Endodermal cell (in vitro differentiated cells): ENCODE measurements around the gene TLE1. TPM values are rescaled to one million over a fixed set of nuclear protein-coding genes. Genes with fewer than 3 reads are reported as not detected.

ENCODE experiments used
- DNase-seq: peaks from one replicate; pipeline ENCODE4 v3.0.0-alpha.2; 2017
- H3K27ac ChIP-seq: 2 replicates; pipeline ENCODE4 v1.5.1; 2013; ENCODE audit warnings: mild to moderate bottlenecking, low read depth, low read length, moderate library complexity
- H3K27me3 ChIP-seq: 2 replicates; pipeline ENCODE4 v1.6.1; 2013; ENCODE audit warnings: mild to moderate bottlenecking, low read length, moderate library complexity; ENCODE audit not compliant: insufficient read depth, control insufficient read depth, poor library complexity, severe bottlenecking
- H3K36me3 ChIP-seq: 2 replicates; pipeline ENCODE4 v1.7.0; 2013; ENCODE audit warnings: mild to moderate bottlenecking, low read length, moderate library complexity; ENCODE audit not compliant: control insufficient read depth, insufficient read depth
- H3K4me1 ChIP-seq: one replicate; pipeline ENCODE4 v1.7.0; 2013; ENCODE audit warnings: low read length; ENCODE audit not compliant: control insufficient read depth, insufficient read depth
- H3K4me3 ChIP-seq: 2 replicates; pipeline ENCODE4 v1.5.1; 2013; ENCODE audit warnings: mild to moderate bottlenecking, low read length, moderate library complexity
- H3K9ac ChIP-seq: 2 replicates; pipeline ENCODE4 v1.6.1; 2013; ENCODE audit warnings: mild to moderate bottlenecking, low read length, moderate library complexity; ENCODE audit not compliant: poor library complexity, severe bottlenecking; ENCODE audit errors: extremely low read depth
- H3K9me3 ChIP-seq: 2 replicates; pipeline ENCODE4 v1.6.1; 2013; ENCODE audit warnings: mild to moderate bottlenecking, low read length, moderate library complexity; ENCODE audit not compliant: control insufficient read depth
- H3K27ac Mint-ChIP-seq: 2 replicates; pipeline ENCODE4 v1.8.0; 2020; ENCODE audit warnings: mixed read lengths
- H3K27me3 Mint-ChIP-seq: 2 replicates; pipeline ENCODE4 v1.8.0; 2021; ENCODE audit warnings: mild to moderate bottlenecking, mixed read lengths; ENCODE audit not compliant: insufficient read depth
- H3K36me3 Mint-ChIP-seq: 2 replicates; pipeline ENCODE4 v1.8.0; 2020; ENCODE audit warnings: low read depth, mixed read lengths
- H3K4me1 Mint-ChIP-seq: 2 replicates; pipeline ENCODE4 v1.8.0; 2020; ENCODE audit warnings: mixed read lengths
- H3K4me3 Mint-ChIP-seq: 2 replicates; pipeline ENCODE4 v1.8.0; 2020; ENCODE audit warnings: mild to moderate bottlenecking, moderate library complexity, mixed read lengths
- H3K9me3 Mint-ChIP-seq: 2 replicates; pipeline ENCODE4 v1.8.0; 2020; ENCODE audit warnings: mild to moderate bottlenecking, mixed read lengths
- CTCF ChIP-seq: fragments of 200-600 bp; sonication (generic); conservative IDR thresholded peaks from 2 replicates; pipeline ENCODE4 v1.5.0; 2021; ENCODE audit warnings: antibody characterized with exemption, mild to moderate bottlenecking
- WGBS, 2 experiments: methylation state at CpG; one replicate each; pipeline versions ENCODE4 v1.1.5 to v1.1.7; 2013; ENCODE audit warnings: missing lambda C conversion rate in 2 of 2, mixed read lengths in 1 of 2; ENCODE audit not compliant: insufficient coverage in 1 of 2, insufficient read length in 1 of 2; 5-methylcytosine and 5-hydroxymethylcytosine counted together
- total RNA-seq, 2 donors: library from RNA; stranded (reverse); fragmentation: NEBNext Ultra II Directional in 1 of 2; extraction: Animal tissue kit (Norgen Biotek cat#: 25700) in 1 of 2; gene quantifications; 2 replicates in 1 of 2; 3 replicates in 1 of 2; pipeline ENCODE4 v1.2.1, GENCODE V29; 2021

Gene TLE1
- total RNA-seq, 2 donors from 2014 or later: 49.7 to 73.5 TPM

- Mint-ChIP-seq H3K4me3 (no peak overlapping the region), H3K36me3 (peaks cover 84% of the 10 kb centered on the region), H3K27me3 (no peaks in the 10 kb centered on the region), H3K27ac (no peak overlapping the region), H3K4me1 (peaks cover 11% of the 10 kb centered on the region), H3K9me3 (no peaks in the 10 kb centered on the region)
- H3K4me3 ChIP-seq: no peak overlapping the region
- no peak for TF ChIP-seq CTCF
- peaks cover 82% of the 10 kb centered on the region for H3K36me3 ChIP-seq
- H3K9me3 ChIP-seq: no peaks in the 10 kb centered on the region
- DNase-seq: no peak
- 97% methylated on average over 11 to 23 of the region's 23 CpGs for WGBS, 2 experiments
- H3K27me3 ChIP-seq: no peaks in the 10 kb centered on the region
- no peaks in the 10 kb centered on the region for H3K4me1 ChIP-seq
- H3K27ac ChIP-seq: no peak overlapping the region
- H3K9ac ChIP-seq: no peak overlapping the region
Observed at GRCh38 chr9:81613002-81613812, 76.1 kb downstream of the TLE1 start.

GRCh38 chr9:81611664-81612063 is 77.7 kb downstream of the TLE1 start:
- Histone ChIP-seq H3K4me3 (no peak overlapping the region), H3K9me3 (no peaks in the 10 kb centered on the region), H3K4me1 (no peaks in the 10 kb centered on the region), H3K36me3 (peaks cover 90% of the 10 kb centered on the region), H3K27ac (no peak overlapping the region), H3K27me3 (no peaks in the 10 kb centered on the region), H3K9ac (no peak overlapping the region)
- no peak for DNase-seq
- Mint-ChIP-seq H3K27ac (no peak overlapping the region), H3K4me1 (peaks cover 11% of the 10 kb centered on the region), H3K27me3 (no peaks in the 10 kb centered on the region), H3K9me3 (peaks cover 2% of the 10 kb centered on the region), H3K4me3 (no peak overlapping the region), H3K36me3 (peaks cover 93% of the 10 kb centered on the region)
- no peak for TF ChIP-seq CTCF
- WGBS, 2 experiments: 95% methylated on average over 8 to 23 of the region's 23 CpGs

GRCh38 chr9:81610740-81611107 is 78.6 kb downstream of the TLE1 start:
- Mint-ChIP-seq H3K27me3 (no peaks in the 10 kb centered on the region), H3K4me1 (peaks cover 11% of the 10 kb centered on the region), H3K9me3 (peaks cover 2% of the 10 kb centered on the region), H3K4me3 (no peak overlapping the region), H3K36me3 (peaks cover 92% of the 10 kb centered on the region), H3K27ac (no peak overlapping the region)
- DNase-seq: no peak
- no peak overlapping the region for H3K9ac ChIP-seq
- H3K4me3 ChIP-seq: no peak overlapping the region
- H3K27me3 ChIP-seq: no peaks in the 10 kb centered on the region
- no peak for TF ChIP-seq CTCF
- no peak overlapping the region for H3K27ac ChIP-seq
- H3K36me3 ChIP-seq: peaks cover 81% of the 10 kb centered on the region
- no peaks in the 10 kb centered on the region for H3K9me3 ChIP-seq
- WGBS, 2 experiments: 94 to 100% methylated on average over 3 to 4 of the region's 4 CpGs
- H3K4me1 ChIP-seq: no peaks in the 10 kb centered on the region
